RPMI8226 (cell line): ENCODE measurements around the gene ELL2.
"Not testable (repeated sequence)": the region's sequence is repeated elsewhere in the genome, so short reads cannot be mapped to it uniquely, and the experiment has no call there.

Experiments
- DNase-seq: peaks from one replicate; pipeline ENCODE4 v3.0.0-alpha.2; 2015

Gene ELL2

DNA sequence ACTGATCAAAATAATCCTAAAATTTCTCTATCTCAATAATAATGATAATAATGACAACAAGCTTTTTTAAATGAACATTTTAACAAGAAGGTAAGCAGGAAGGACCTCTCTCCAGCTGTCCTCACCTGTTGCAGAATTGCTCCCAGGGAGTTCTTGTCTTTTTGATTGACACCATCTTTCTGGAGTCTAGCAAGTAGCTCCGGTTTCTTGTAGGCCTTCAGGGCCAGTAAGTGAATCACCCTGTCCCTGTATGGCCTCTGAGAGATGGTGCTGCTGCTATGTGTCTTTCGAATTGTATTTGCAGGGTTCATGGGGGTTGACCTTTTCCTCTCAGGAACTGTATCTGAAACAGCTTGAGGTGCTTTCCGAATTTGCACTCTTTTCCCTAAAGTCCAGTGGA lies 55.3 kb downstream of the ELL2 start:
- not testable (repeated sequence) for DNase-seq

DNA sequence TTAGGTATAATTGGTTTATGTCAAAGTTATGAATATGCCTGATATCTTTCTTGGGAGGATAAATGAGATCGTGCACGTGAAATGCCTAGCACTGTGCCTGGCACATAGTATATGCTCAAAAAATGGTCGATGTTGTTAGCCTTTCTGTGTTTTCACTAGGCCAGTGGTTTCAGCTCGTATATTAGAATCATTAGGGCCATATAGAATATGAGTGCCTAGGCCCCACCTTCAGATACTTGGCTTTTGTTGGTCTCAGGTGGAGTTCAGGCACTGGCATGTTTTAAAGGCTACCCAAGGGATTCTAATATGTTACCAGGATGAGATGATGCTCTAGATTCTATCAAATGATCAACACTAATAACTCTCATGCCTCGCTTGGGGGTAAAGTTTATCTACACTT lies 56.8 kb downstream of the ELL2 start:
- DNase-seq = no peak

DNA sequence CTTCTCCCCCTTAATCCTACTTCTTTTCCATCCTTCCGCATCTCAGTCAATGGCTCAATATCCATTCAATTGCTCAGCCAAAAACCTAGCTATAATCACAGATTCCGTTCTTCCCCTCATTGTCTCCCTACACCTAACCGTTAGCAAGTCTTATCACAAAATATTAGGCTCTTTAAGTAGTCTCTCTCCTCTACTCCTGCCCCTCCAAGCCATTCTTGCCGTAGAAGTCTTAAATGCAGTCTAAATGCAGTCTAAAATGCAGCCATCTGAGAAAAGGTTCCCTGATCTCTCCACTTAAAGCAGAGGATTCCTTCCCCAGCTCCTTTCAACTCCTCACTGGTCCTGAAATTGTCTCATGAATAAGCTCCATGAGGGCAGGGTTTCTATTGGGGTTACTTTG lies 57.8 kb downstream of the ELL2 start:
- DNase-seq = no peak

DNA sequence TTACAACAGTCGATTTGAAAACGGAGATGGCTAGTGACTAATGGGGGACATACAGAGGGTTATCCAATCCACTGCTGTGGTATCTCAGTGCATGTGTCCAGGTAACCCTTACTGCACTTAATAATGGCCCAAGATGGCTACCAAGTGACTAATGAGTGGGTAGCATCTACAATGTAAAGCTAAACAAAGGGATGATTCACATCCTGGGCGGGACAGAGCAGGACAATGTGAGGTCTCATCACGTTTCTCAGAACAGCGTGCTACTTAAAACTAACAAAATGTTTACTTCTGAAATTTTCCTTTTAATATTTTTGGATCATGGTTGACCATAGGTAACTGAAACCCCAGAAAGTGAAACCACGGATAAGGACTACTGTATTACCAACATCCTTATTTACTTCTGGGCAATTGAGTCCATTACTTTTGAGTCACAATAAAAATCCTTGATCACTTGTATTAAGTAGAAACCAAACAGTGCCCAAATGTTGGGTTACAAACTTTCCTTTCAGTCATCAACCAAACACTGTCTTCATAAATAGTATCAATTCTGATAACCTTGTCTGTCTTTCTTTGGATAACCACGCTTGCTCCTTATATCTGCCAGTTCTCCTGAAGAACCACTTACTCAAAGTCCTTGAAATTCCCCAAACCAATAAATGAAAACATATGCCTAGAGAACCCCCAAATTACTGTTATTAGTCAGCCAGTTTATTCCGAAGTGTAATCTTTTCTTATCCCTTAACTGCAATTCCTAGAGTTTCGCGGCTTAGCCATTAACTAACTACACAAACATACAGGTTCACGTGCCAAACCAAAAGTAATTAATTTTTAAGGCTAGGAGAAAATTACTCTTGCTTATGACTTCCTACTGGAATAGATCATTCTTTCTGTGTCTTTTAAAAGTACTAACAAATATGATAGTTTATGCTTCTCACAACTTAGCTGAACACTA lies 59.7 kb downstream of the ELL2 start:
- no peak for DNase-seq

DNA sequence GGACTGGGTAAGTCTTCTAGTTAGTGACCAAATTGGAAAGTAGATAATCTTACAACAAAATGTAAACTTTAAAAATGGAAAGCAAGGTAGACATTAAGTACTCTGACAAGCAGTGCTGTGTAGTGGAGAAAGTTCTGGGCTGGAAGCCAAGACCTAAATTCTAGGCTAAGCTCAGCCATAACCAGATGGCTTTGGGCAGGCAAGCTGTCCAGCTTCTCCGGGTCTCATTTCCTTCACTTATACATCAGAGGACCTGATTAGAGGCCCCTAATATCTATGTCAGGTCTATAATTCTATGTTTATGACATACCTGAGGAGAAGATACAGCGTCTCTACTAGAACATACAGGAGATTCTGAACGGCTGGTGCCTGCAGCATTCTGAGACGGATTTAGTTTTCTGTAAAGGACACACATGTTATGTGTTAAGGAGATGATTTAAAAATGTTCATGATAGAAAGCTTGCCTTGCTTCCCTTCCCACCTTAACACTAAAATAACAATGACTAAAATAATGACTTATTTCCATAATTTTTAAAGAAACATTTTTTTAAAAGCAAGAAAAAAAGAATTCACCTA lies 61.2 kb downstream of the ELL2 start:
- peak; percentile 61 for DNase-seq

DNA sequence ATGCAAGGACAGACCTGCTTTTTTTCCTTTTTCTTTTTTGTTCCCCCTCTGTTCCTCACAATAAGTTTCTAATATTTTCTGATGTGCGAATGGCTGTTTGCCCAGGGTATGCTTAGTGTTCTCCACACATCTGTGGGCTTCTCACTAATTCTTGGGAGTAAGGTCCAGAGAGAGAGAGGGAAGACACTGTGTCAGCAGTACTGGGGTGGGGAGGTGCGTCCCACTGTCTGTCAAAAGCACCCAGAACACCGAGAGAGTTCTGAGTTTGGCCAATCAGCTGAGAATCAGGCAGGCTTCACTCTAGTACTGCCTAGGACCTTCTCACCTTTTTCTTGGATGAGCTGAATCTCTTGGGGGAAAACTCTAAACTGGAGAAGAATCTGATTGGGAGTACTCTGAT lies 61.8 kb downstream of the ELL2 start:
- DNase-seq = no peak

DNA sequence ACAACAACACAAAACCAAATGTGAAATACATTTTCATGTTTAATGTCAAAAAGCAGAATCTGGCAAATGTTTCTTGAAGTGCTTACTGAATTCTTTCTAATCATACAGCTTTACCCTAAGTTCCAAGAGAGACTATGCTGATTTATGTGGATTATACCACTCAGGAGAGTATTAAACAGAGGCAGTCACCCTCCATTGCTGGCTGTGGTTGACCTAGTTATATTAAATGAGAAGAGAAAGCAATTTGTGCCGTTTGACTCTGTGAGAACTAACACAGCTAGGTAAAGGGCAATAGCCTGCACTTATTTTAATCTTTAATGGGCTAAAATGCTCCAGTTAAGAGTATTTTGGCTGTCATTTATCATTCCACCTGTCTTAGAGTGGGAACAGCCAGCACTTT lies 62.6 kb downstream of the ELL2 start:
- no peak for DNase-seq

DNA sequence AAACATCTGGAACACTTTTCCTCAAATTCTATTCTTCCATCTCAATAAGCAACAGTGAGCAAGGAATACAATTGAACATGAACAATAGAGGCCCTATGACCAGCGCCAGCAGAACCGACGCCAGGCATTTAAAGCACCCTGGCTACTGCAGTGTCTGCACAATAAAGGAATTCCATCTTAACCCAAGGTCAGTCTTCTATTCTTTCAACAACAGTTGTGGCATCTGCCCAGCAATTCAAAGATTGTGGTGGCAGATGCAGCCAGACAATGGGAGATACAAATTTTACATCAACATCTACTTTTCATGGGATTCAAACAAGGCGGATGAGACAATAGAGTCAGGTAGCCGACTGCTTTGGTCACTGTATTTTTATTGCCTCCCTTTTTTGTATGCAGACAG lies 65.9 kb downstream of the ELL2 start:
- no peak for DNase-seq

DNA sequence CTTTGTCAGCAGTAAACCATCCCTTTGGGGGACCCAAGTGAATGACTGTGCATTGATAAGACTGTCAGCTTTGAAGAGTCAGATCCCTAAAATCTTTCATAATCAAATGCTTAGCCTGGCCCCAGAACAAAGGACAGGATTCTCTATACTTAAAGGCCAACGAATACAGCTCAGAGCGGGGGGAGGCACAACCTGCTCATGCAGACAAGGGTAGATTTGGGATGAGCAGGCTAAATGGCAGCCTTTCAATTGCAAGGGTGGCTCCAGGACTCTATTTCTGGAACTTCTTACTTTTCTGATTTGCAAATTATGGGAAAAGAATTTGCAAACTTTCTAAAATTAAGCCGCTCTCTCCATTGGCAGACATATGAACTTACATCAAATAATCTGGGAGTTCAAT lies 66.4 kb downstream of the ELL2 start:
- no peak for DNase-seq

DNA sequence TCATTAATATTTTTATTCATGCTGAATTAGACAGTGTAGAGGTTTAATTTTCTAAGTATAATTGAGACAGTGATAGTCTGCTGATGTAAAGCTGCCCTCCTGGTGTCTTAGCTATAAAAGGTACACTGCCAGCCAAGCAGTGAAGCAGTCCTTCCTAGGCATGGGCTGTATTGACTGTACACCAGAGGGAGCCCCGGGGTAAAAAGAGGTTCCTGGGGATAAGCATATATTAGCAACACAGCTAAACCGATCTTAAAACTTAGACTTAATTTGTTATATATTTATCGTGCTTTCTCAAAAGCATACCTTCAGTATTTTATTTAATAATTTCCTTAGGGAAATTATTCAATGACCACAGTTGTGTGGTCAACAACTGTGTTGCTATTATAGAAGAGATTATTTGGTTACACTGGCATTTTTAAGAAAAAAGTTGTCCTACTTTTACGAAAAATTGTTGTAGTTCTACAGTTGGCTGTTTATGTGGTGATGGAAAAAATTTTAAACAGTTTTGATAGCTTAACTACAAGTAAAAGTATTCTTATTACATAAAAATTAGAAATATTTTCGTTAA lies 68.8 kb downstream of the ELL2 start:
- DNase-seq = peak; percentile 71

DNA sequence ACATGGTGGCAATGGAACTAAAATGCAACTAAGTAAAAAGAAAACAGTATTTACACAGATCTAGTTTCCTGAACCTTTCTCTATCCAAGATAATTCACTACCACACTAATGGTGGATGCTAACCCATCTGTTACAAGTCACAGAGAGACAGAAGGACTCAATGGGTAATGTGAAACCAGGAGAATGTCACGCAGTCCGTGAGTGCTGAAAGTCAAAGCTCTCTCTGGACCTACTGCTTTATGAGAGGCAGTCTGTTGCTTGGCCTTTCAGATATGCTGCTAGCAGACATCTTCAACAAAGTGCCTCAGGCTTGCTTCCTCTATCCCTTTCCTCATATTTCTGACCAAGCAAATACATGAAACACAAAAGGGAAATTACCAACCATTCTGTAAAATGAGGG lies 70.2 kb downstream of the ELL2 start:
- DNase-seq = no peak

DNA sequence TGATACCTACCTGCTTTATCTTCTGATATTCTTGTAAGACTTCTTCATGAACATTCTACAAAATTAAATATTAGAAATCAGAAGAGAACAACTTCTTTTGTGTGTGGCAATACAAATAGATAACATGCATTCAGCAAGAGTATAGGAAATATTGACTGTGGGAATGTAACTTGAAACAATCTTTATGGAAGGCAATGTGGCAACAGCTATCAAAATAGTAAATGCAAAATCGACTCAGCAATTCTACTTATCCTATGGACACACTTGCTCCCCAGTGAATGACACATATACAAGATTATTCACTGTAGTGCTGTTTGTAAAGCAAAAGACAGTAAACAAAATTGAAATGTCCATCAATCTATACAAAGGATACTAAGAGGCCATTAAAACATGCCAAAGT lies 72.6 kb downstream of the ELL2 start:
- no peak for DNase-seq

DNA sequence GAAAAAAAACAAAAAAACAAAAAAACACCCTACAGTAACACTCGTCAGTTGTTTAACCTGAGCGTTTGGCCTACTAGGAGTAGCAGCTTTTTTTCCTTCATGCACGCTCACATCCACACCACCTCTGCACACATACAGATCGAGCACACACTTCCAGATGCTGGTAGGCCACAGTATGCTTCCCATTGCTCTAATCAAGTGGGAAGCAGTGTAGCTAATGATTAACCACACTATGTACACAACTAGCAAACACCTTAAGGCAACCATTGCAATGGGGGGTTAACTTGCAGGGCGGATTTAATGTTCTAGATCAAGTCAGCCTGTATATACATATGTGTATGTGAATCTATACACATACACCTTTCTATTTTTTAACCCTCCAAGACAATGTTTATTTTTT lies 73.7 kb downstream of the ELL2 start:
- DNase-seq = no peak

DNA sequence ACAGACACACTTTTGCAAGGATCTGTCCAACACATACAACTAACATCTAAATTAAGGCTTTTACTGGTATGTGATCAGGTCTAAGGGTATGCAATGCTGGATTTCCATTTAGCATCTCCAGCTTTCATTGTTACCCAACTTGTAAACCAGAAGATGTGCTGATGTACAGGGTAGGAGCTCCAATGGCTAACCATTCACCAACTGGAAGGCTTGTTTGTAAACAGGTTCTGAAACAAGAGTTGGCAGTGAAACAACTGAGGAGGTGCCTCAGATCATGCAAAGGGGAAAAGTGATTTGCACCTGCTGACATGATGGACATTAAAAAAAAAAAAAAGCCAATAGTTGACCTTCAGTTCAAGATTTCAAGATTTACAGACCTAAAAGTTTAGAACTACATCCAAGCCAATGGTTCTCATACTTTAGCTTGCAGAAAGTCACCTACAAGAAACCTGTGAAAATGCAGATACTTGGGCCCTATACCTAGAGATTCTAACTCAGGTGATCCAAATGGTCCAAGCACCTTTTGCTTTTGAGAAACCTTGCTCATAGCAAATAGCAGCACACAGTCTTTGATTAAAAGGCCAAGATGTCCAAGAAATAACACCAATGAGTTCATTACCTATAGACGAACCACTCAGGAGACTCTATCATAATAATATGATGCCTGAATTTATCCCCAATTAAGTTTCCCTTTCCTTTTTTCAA lies 75.2 kb downstream of the ELL2 start:
- DNase-seq = no peak

DNA sequence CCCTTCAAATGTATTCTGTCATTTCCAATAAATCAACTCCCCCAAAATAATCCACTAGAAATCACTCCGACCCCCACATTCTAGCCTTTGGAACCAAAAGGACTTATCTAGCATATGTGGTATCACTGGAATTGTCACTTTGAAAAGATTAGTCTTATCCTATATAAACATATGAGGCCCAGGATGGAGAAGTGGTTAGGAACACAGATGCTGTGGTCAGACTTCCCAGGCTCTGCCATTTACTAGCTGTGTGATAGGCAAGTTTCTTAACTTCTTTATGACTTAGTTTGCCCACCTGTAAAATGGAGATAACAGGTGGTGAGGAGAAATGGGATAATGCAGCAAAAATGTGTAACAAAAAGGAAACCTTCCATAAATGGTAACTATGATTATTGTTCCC lies 77.1 kb downstream of the ELL2 start:
- no peak for DNase-seq

DNA sequence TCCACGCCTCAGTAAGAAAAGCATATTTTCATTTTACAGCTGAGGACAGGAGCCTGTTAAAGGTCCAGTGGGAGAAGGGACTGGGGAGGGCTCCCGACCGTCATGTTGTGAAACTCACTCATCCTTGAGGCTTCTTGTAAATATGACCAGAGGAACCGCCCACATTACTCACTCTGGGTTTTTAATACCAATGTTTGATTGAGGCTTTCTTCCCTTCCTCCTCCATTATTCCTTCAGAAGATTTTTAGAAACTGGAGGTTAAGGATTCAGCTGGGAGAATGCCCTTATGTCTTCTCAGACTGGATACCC lies 77.7 kb downstream of the ELL2 start:
- DNase-seq = no peak

DNA sequence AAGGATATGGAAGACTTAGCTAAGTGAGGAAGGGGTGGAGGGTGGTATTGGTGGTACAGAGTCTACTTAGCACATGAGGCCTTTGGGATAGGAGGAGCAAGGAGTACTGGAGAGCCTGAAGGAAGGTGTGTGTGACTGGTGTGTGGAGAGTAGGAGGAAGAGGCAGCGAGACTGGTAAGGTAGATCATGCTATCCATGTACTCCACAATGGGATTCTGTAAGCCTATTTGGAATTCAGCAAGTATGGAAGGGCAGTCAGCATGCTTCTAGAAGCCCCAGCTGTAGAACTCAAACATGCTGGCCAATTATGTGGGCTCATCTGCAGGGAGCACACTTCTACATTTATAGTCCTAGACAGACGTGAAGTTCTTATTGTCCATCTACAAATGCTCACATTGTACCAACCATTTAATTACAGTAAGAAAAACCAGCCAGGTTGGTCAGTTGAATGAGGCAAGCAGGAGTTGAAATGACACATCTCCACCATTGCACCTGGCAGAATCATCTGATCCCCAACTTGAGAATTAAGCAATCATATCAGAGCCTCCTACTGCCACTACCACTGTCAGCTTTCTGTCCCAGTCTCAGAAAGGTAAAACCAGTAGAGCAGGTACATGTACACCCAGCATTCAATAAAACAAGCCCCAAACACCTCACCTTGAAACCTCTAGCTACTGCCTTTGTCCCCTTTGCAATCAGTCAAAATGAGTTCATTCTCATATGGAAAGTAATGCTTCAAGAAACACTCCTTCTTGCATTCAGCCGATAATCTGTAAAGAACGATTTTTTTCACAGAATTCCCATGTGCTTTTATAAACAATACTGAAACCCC lies 78.2 kb downstream of the ELL2 start:
- DNase-seq = no peak

DNA sequence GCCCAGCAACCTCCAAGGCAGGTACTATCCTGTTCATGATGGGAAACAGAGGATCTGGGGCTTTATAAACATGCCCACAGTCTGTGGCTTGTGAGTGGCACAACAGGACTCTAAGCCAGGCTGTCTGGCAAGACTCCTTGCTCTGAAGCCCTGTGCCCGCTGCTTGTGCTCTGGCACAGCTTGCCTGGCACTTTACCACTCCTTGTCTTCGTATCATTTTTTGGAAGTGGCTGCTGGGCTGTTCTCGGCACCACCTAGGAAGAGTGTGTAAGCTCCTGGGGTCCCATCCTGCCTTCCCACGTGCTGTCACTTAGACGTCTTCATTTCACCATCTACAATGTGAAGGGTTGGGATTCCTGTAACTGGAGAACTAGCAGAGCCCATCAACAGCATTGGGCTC lies 79.8 kb downstream of the ELL2 start:
- no peak for DNase-seq

DNA sequence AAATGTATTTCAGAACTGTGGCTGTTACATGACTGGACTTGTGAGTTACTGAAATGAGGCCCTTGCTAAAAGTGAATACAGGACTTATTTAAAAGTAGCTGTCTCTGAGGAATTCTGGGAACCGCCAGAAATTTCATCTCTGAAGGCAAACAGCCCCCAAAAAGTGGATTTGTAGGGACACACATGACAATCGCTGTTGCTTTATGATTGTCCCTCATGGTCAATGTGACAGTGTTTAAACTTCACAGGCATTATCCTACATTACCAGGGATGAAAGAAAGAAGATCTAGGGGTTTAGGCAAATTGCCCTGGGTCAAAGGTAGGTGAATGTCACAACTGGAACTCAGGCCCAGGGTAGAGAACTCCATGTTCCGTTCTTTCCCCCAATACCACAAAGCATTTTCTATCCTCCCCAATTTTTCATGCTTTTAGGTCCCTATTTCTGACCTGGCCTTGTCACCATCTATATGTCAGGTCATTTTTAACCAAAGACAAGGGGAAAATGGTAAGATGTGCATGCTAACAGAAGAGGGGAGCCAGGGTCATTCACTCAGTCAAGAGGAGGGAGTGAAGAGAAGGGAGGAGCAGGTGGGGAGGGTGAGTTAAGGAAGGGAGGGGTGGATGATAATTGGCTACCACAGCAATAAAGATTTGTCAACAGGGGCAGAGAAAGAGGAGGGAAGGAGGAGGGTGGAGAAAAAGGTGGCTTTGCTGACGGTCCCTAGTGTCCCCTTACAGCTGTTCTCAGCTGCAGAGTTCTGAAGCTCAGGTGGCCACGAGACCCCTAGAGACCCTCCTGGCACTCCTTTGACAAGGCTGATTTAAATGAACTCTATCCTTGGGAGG lies 81.3 kb downstream of the ELL2 start:
- DNase-seq = no peak

DNA sequence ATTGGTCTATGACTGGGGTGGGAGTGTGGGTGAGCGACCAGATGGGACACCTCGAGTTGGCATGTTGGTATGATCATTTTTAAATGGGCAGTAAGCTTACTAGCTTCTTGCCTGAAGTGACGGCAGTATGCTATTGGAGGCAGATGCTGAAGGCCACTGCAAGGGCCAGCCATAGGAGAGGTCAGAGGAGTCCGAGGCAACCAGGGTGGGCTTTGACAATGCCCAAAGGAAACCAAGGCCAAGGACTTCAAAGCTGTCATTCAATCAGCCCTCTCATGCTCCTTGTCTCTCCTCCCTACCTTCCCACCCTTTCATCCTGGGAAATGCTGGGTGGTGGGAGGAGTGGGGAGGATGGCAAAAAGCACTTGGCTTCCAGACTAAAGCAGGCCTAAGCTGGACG lies 82.0 kb downstream of the ELL2 start:
- DNase-seq = no peak

DNA sequence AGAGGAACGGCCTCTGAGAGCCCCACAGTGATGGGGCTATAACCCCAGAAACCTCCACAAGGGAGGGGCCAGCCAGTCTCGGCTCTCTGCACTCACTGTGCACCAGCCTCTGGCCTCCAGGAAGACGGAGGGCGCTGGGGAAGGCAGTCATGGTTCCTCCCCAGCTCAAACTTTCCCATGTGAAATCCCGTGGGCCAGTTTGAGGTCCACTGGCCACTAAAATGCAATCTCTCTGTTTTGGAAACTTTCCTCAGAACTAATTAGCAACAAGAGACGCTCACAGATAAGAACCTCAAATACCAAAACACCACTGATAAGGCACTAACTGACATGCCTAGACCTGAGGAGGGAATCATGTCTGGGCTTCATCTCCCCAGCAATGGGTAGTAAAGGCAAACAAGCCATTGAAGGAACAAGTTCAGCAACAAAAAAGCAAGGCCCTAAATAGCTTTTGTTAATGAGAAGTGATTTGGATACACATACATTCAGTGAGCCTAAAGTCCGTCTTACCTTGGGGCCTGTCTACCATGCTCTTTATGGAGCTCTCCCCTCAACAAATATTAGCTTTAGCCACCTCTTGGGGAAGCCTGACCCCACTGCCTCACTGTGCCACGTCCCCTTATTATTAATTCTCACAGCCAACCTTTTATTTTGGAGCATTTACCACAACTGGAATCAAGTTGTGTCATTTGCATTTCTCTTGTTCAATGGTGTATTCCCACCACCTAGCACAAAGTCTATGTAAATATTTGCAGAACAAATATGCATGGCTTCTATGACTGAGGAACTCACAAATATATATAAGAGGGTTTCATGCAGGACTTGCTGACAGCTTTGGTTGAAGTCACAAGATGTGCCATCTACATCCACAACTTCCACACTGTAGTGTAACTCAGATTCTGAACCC lies 83.0 kb downstream of the ELL2 start:
- no peak for DNase-seq
